CD14-positive monocyte (primary cell): Measurements from ENCODE around the gene CNTNAP2. TPM values are rescaled to one million over a fixed set of nuclear protein-coding genes. Genes with fewer than 3 reads are reported as not detected.

Experiments
- DNase-seq, 3 donors: peaks; one replicate each; pipeline ENCODE4 v3.0.0-alpha.2; 2011 to 2022
- H2AFZ ChIP-seq: 2 replicates; pipeline ENCODE4 v1.6.0; 2012; ENCODE audit warnings: mild to moderate bottlenecking, low read depth, low read length, inconsistent platforms; ENCODE audit not compliant: insufficient read depth, poor library complexity, severe bottlenecking
- H3K27ac ChIP-seq, 2 donors: 1 replicate in 1 of 2; 2 replicates in 1 of 2; pipeline ENCODE4 v1.5.1; 2012 to 2013; ENCODE audit warnings: low read length in 2 of 2, control low read depth in 1 of 2, inconsistent platforms in 1 of 2, low read depth in 1 of 2, mild to moderate bottlenecking in 1 of 2
- H3K27me3 ChIP-seq, 2 donors: one replicate each; pipeline versions ENCODE4 v1.6.0 to v1.6.1; 2011 to 2013; ENCODE audit warnings: low read length in 2 of 2; ENCODE audit not compliant: control insufficient read depth in 2 of 2, insufficient read depth in 2 of 2
- H3K36me3 ChIP-seq, 2 donors: replicated peaks in 1 of 2; 1 replicate in 1 of 2; 2 replicates in 1 of 2; pipeline versions ENCODE4 v1.5.1 to v1.6.1; 2012 to 2013; ENCODE audit warnings: low read length in 2 of 2, control low read depth in 1 of 2, inconsistent platforms in 1 of 2, mild to moderate bottlenecking in 1 of 2; ENCODE audit not compliant: insufficient read depth in 2 of 2, control insufficient read depth in 1 of 2
- H3K4me1 ChIP-seq, 2 donors: 1 replicate in 1 of 2; 2 replicates in 1 of 2; pipeline versions ENCODE4 v1.5.1 to v1.6.1; 2012 to 2013; ENCODE audit warnings: low read length in 2 of 2, control low read depth in 1 of 2, inconsistent platforms in 1 of 2, mild to moderate bottlenecking in 1 of 2, moderate library complexity in 1 of 2; ENCODE audit not compliant: insufficient read depth in 2 of 2, control insufficient read depth in 1 of 2
- H3K4me2 ChIP-seq: replicated peaks from 2 replicates; pipeline ENCODE3; 2012; ENCODE audit warnings: low read length, moderate library complexity, mild to moderate bottlenecking; ENCODE audit not compliant: poor library complexity, severe bottlenecking; ENCODE audit errors: extremely low read depth
- H3K4me3 ChIP-seq, 3 experiments: fragments of 200-600 bp in 1 of 3; sonication (generic) in 1 of 3; replicated peaks in 1 of 3; 1 replicate in 2 of 3; 2 replicates in 1 of 3; pipeline ENCODE4 v1.5.1; 2011 to 2013; ENCODE audit warnings: low read length in 3 of 3, mild to moderate bottlenecking in 3 of 3, control low read depth in 2 of 3, low read depth in 2 of 3, inconsistent platforms in 1 of 3, moderate library complexity in 1 of 3
- H3K79me2 ChIP-seq: 2 replicates; pipeline ENCODE4 v1.6.0; 2012; ENCODE audit warnings: mild to moderate bottlenecking, control low read depth, inconsistent platforms, low read length, moderate library complexity; ENCODE audit not compliant: insufficient read depth
- H3K9ac ChIP-seq: 2 replicates; pipeline ENCODE4 v1.6.0; 2017; ENCODE audit warnings: low read length, mild to moderate bottlenecking; ENCODE audit not compliant: insufficient read depth, poor library complexity, severe bottlenecking
- H3K9me3 ChIP-seq, 2 donors: replicated peaks in 1 of 2; 1 replicate in 1 of 2; 2 replicates in 1 of 2; pipeline versions ENCODE4 v1.5.1 to v1.6.1; 2012 to 2013; ENCODE audit warnings: low read length in 2 of 2, control low read depth in 1 of 2; ENCODE audit not compliant: control insufficient read depth in 1 of 2, insufficient read depth in 1 of 2
- H4K20me1 ChIP-seq: 2 replicates; pipeline ENCODE4 v1.6.0; 2012; ENCODE audit warnings: mild to moderate bottlenecking, low read length, control low read depth, moderate library complexity; ENCODE audit not compliant: insufficient read depth
- H3K27ac Mint-ChIP-seq, 7 donors: one replicate each; pipeline ENCODE4 v1.8.0; 2020; ENCODE audit warnings: mild to moderate bottlenecking in 7 of 7, mixed read lengths in 7 of 7, moderate library complexity in 6 of 7, inconsistent platforms in 2 of 7
- H3K27me3 Mint-ChIP-seq, 3 donors: one replicate each; pipeline ENCODE4 v1.8.0; 2021 to 2022; ENCODE audit warnings: low read depth in 3 of 3, mild to moderate bottlenecking in 3 of 3, mixed read lengths in 3 of 3, moderate library complexity in 3 of 3, inconsistent platforms in 1 of 3
- H3K36me3 Mint-ChIP-seq, 2 donors: one replicate each; pipeline ENCODE4 v1.8.0; 2020; ENCODE audit warnings: mixed read lengths in 2 of 2, inconsistent platforms in 1 of 2, mild to moderate bottlenecking in 1 of 2
- H3K4me1 Mint-ChIP-seq: one replicate; pipeline ENCODE4 v1.8.0; 2020; ENCODE audit warnings: mild to moderate bottlenecking, mixed read lengths
- H3K4me3 Mint-ChIP-seq, 2 donors: one replicate each; pipeline ENCODE4 v1.8.0; 2020; ENCODE audit warnings: mild to moderate bottlenecking in 2 of 2, mixed read lengths in 2 of 2, moderate library complexity in 1 of 2
- H3K9me3 Mint-ChIP-seq, 7 donors: one replicate each; pipeline ENCODE4 v1.8.0; 2020 to 2022; ENCODE audit warnings: mixed read lengths in 7 of 7, mild to moderate bottlenecking in 6 of 7, moderate library complexity in 6 of 7, inconsistent platforms in 2 of 7
- CTCF ChIP-seq: fragments of 200-600 bp; IDR thresholded peaks from one replicate; pipeline ENCODE4 v1.8.0; 2022; ENCODE audit warnings: antibody characterized with exemption, mild to moderate bottlenecking
- WGBS: methylation state at CpG from one replicate; pipeline ENCODE4 v1.1.5; 2013; ENCODE audit warnings: missing lambda C conversion rate; ENCODE audit not compliant: insufficient coverage; 5-methylcytosine and 5-hydroxymethylcytosine counted together
- intact Hi-C, 2 donors: fragments of 100-400 bp; cut with micrococcal nuclease; formaldehyde crosslinking; loops; one replicate each; pipeline versions ENCODE4 v1.15.0 to v1.15.1; 2023
- polyA plus RNA-seq, 3 donors: library from polyadenylated mRNA; depleted of rRNA in 1 of 3; unstranded in 2 of 3; stranded (reverse) in 1 of 3; fragments of 300-500 nt in 2 of 3; fragments of >200 nt in 1 of 3; fragmentation: Illumina TruSeq in 2 of 3; gene quantifications; 1 replicate in 2 of 3; 2 replicates in 1 of 3; pipeline ENCODE4 v1.2.3, GENCODE V29; 2012 to 2021

CNTNAP2 gene
- polyA plus RNA-seq, 3 donors: 0.01 TPM; not detected in 2

GRCh38 chr7:148276314-148277041 lies 2159.9 kb downstream of the CNTNAP2 start:
- Histone ChIP-seq H3K4me1 (no peaks in the 10 kb centered on the region), H4K20me1 (no peaks in the 10 kb centered on the region), H3K36me3 (no peaks in the 10 kb centered on the region), H3K79me2 (no peaks in the 10 kb centered on the region), H3K27ac (no peak overlapping the region), H3K4me3 (no peak overlapping the region), H3K4me2 (no peak overlapping the region), H2AFZ (no peak overlapping the region), H3K27me3 (no peaks in the 10 kb centered on the region), H3K9ac (no peak overlapping the region), H3K9me3 (no peaks in the 10 kb centered on the region)
- no peak overlapping the region for H3K4me3 Mint-ChIP-seq
- DNase-seq: no peak
- 75% methylated on average over 7 of the region's 11 CpGs for WGBS
- no peaks in the 10 kb centered on the region for H3K36me3 Mint-ChIP-seq
- no peak for TF ChIP-seq CTCF
- no peaks in the 10 kb centered on the region for H3K4me1 Mint-ChIP-seq
- peaks cover 0 to 5% (median 4%) of the 10 kb centered on the region in 3 donors for H3K27me3 Mint-ChIP-seq
- no peak overlapping the region for H3K27ac Mint-ChIP-seq
- intact Hi-C loops: no loop called here
- peaks cover 0 to 5% (median 0%) of the 10 kb centered on the region in 7 donors for H3K9me3 Mint-ChIP-seq

DNA sequence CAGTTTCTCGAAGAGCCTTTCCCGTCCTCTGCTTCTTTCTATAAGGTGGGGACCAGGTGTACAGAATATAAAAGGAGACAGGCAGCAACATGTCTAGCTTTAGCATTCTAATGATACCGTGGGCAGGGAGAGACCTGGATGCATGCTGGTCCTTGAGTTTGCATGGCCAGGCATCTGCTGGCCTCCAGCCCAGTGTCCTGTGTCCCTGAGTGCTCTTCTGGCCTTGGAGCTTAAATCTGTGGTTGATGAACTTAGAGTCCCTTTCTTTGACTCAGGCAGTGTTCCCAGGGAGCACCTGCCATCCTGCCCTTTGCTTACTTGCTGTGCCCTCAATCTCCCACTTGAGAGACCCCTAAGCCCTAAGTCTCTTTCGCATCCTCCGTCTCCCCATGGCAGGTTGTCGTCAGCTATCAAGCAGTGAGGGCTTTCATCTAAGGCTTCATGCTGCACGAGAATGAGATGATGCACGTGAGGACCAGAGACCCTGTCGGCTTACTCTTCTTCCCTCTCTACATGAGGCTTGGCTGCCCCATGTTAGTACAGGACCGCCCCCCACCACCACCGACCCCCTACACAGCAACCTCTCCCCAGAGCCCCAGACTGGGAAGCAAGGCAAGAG lies 2160.6 kb downstream of the CNTNAP2 start:
- H3K27me3 ChIP-seq: no peaks in the 10 kb centered on the region
- H2AFZ ChIP-seq: no peak overlapping the region
- no peaks in the 10 kb centered on the region for H3K36me3 ChIP-seq
- H3K4me1 ChIP-seq: no peaks in the 10 kb centered on the region
- TF ChIP-seq CTCF: no peak
- no peaks in the 10 kb centered on the region for H3K4me1 Mint-ChIP-seq
- H3K79me2 ChIP-seq: no peaks in the 10 kb centered on the region
- no peak overlapping the region for H3K4me2 ChIP-seq
- no peak overlapping the region for H3K27ac ChIP-seq
- H3K4me3 Mint-ChIP-seq: no peak overlapping the region
- no peak overlapping the region for H3K4me3 ChIP-seq
- no peak overlapping the region for H3K9ac ChIP-seq
- WGBS: 88% methylated on average over 10 of the region's 11 CpGs
- peaks cover 0 to 5% (median 0%) of the 10 kb centered on the region in 7 donors for H3K9me3 Mint-ChIP-seq
- H4K20me1 ChIP-seq: no peaks in the 10 kb centered on the region
- H3K9me3 ChIP-seq: no peaks in the 10 kb centered on the region
- H3K27me3 Mint-ChIP-seq: peaks cover 0 to 5% (median 4%) of the 10 kb centered on the region in 3 donors
- DNase-seq: no peak
- H3K36me3 Mint-ChIP-seq: no peaks in the 10 kb centered on the region
- H3K27ac Mint-ChIP-seq: no peak overlapping the region
- intact Hi-C loops: no loop called here
